Neuronal stem cell (in vitro differentiated cells): ENCODE results near the gene FAH. TPM values are rescaled to one million over a fixed set of nuclear protein-coding genes. Genes with fewer than 3 reads are reported as not detected.
A peak's percentile ranks its signal among the peaks of the same experiment; 100 is the strongest.

ENCODE experiments used
- DNase-seq: peaks from one replicate; pipeline ENCODE4 v3.0.0-alpha.2; 2013; ENCODE audit warnings: low spot score
- H2AFZ ChIP-seq: one replicate; pipeline ENCODE4 v1.6.1; 2013; ENCODE audit warnings: mild to moderate bottlenecking, low read length, inconsistent platforms
- H2AK5ac ChIP-seq: 2 replicates; pipeline ENCODE4 v1.6.1; 2013; ENCODE audit warnings: low read depth, mild to moderate bottlenecking, inconsistent platforms, low read length, moderate library complexity, mixed read lengths
- H2BK120ac ChIP-seq: 2 replicates; pipeline ENCODE4 v1.6.1; 2013; ENCODE audit warnings: low read depth, mild to moderate bottlenecking, inconsistent platforms, low read length, moderate library complexity, mixed read lengths
- H2BK12ac ChIP-seq: one replicate; pipeline ENCODE4 v1.6.1; 2013; ENCODE audit warnings: low read length, inconsistent platforms
- H2BK15ac ChIP-seq: 2 replicates; pipeline ENCODE4 v1.6.1; 2013; ENCODE audit warnings: mild to moderate bottlenecking, low read length, inconsistent platforms, mixed read lengths
- H2BK5ac ChIP-seq: one replicate; pipeline ENCODE4 v1.6.1; 2013; ENCODE audit warnings: inconsistent platforms, mild to moderate bottlenecking, low read length, moderate library complexity
- H3K14ac ChIP-seq: one replicate; pipeline ENCODE4 v1.6.1; 2013; ENCODE audit warnings: low read length, inconsistent platforms
- H3K18ac ChIP-seq: 2 replicates; pipeline ENCODE4 v1.6.1; 2013; ENCODE audit warnings: low read length, inconsistent platforms
- H3K23ac ChIP-seq: 2 replicates; pipeline ENCODE4 v1.6.1; 2013; ENCODE audit warnings: low read depth, mild to moderate bottlenecking, mixed read lengths, low read length, inconsistent platforms; ENCODE audit not compliant: poor library complexity
- H3K27ac ChIP-seq: replicated peaks from 3 replicates; pipeline ENCODE4 v1.5.1; 2013; ENCODE audit warnings: low read length, inconsistent platforms
- H3K27me3 ChIP-seq, 3 experiments: 2 replicates each; pipeline ENCODE4 v1.6.1; 2013; ENCODE audit warnings: low read length in 3 of 3, mild to moderate bottlenecking in 2 of 3, inconsistent platforms in 1 of 3, low read depth in 1 of 3, mixed read lengths in 1 of 3, moderate library complexity in 1 of 3; ENCODE audit not compliant: control insufficient read depth in 3 of 3, insufficient read depth in 3 of 3
- H3K36me3 ChIP-seq, 2 donors: replicated peaks in 1 of 2; 2 replicates each; pipeline ENCODE4 v1.6.1; 2013; ENCODE audit warnings: low read length in 2 of 2; ENCODE audit not compliant: control insufficient read depth in 2 of 2, insufficient read depth in 2 of 2
- H3K4ac ChIP-seq: 2 replicates; pipeline ENCODE4 v1.6.1; 2013; ENCODE audit warnings: inconsistent platforms, mild to moderate bottlenecking, low read length, moderate library complexity
- H3K4me1 ChIP-seq, 2 donors: 1 replicate in 1 of 2; 2 replicates in 1 of 2; pipeline ENCODE4 v1.6.1; 2013; ENCODE audit warnings: low read length in 2 of 2, low read depth in 1 of 2; ENCODE audit not compliant: control insufficient read depth in 2 of 2, insufficient read depth in 1 of 2
- H3K4me2 ChIP-seq: one replicate; pipeline ENCODE4 v1.6.1; 2013; ENCODE audit warnings: mild to moderate bottlenecking, low read length, inconsistent platforms; ENCODE audit not compliant: insufficient read depth, poor library complexity, severe bottlenecking
- H3K4me3 ChIP-seq, 2 donors: 2 replicates each; pipeline ENCODE4 v1.5.1; 2013; ENCODE audit warnings: low read length in 2 of 2, mild to moderate bottlenecking in 2 of 2, inconsistent platforms in 1 of 2, moderate library complexity in 1 of 2
- H3K79me1 ChIP-seq: one replicate; pipeline ENCODE4 v1.6.1; 2013; ENCODE audit warnings: low read depth, mild to moderate bottlenecking, inconsistent platforms, low read length, moderate library complexity
- H3K9ac ChIP-seq: one replicate; pipeline ENCODE4 v1.6.1; 2013; ENCODE audit warnings: mild to moderate bottlenecking, low read depth, low read length, inconsistent platforms; ENCODE audit not compliant: poor library complexity
- H3K9me3 ChIP-seq, 2 donors: replicated peaks in 1 of 2; 2 replicates each; pipeline versions ENCODE3 to v1.6.1; 2013; ENCODE audit warnings: low read length in 2 of 2, mild to moderate bottlenecking in 2 of 2, inconsistent platforms in 1 of 2, low read depth in 1 of 2, mixed read lengths in 1 of 2, moderate library complexity in 1 of 2; ENCODE audit not compliant: control insufficient read depth in 2 of 2, insufficient read depth in 1 of 2
- H4K8ac ChIP-seq: one replicate; pipeline ENCODE4 v1.6.1; 2013; ENCODE audit warnings: low read depth, mild to moderate bottlenecking, inconsistent platforms, low read length, moderate library complexity
- H4K91ac ChIP-seq: one replicate; pipeline ENCODE4 v1.6.1; 2013; ENCODE audit warnings: low read length, low read depth, mild to moderate bottlenecking, inconsistent platforms; ENCODE audit not compliant: poor library complexity
- WGBS, 2 donors: extraction: QIAGEN DNeasy Blood & Tissue Kit; methylation state at CpG; one replicate each; pipeline ENCODE4 v1.1.7; 2013; ENCODE audit warnings: missing lambda C conversion rate in 2 of 2, mixed read lengths in 1 of 2; ENCODE audit not compliant: insufficient read length in 2 of 2, insufficient replicate concordance in 1 of 2; ENCODE audit errors: extremely low coverage in 2 of 2; 5-methylcytosine and 5-hydroxymethylcytosine counted together
- polyA plus RNA-seq, 2 experiments: library from polyadenylated mRNA; stranded (reverse); fragments of 200-250 nt; gene quantifications; one replicate each; pipeline ENCODE4 v1.2.3, GENCODE V29; 2013

FAH gene
- 8.8 TPM for polyA plus RNA-seq (2013, experiment 1 of 2)
- polyA plus RNA-seq (2013, experiment 2 of 2): 7.9 TPM

DNA sequence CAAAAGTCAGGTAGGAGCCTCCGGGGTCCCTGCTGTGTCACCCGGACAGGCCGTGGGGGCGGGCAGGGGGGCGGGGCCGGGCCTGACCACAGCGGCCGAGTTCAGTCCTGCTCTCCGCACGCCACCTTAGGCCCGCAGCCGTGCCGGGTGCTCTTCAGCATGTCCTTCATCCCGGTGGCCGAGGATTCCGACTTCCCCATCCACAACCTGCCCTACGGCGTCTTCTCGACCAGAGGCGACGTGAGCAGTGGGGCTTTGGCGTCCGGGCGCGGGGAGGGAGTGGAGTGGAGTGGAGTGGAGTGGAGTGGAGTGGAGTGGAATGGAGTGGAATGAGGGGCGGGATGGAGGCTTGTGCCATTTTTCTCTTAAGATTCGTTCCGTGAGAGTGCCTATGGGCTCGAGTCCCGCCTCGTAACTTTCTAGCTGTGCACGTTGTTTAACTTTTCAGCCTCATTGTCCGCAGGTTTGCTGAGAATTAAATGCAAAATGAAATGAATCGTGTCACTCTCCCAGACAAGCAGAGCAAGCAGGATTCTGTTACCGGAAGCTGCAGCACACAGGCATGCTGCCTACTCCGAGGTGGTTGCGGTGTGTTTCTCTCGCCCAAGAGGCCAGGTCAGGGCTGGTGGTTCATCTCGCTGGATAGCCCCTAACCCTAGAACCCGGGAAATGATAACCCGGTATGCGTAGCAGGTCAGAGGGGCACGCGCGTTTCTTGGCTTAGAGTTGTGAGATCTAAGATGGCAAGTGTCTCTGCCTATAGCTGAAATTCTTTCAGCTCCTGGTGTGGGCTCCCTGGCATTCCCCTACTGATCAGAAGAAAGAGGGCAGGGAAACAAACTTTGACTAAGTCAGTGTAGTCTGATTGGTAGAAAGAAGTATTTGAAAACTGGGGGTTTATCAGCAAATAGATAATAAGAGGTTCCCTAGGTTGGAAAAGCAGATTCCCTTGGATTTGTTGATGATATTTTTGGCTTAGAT, at the start of gene FAH:
Gene FAH (plus strand): TSS at position 104 of the 981 bp plus-strand sequence. CDS start 56 bp downstream, at position 160.
- H2BK5ac ChIP-seq: no peak within 1 kb of the TSS
- no peak within 1 kb of the TSS for H3K27ac ChIP-seq
- no peak within 1 kb of the TSS for H3K4ac ChIP-seq
- peak within 1 kb of the TSS; percentile 80 to 86 for H3K4me3 ChIP-seq
- peaks cover 8 to 12% of the 10 kb centered on the region in 2 donors for H3K4me1 ChIP-seq
- peaks cover 0 to 4% (median 3%) of the 10 kb centered on the region in 3 experiments for H3K27me3 ChIP-seq
- H2BK120ac ChIP-seq: no peak within 1 kb of the TSS
- no peak within 1 kb of the TSS for H3K14ac ChIP-seq
- peaks cover 0 to 2% of the 10 kb centered on the region in 2 donors for H3K9me3 ChIP-seq
- DNase-seq: no peak
- H3K79me1 ChIP-seq: no peaks in the 10 kb centered on the region
- peak within 1 kb of the TSS; percentile 88 for H3K4me2 ChIP-seq
- no peak within 1 kb of the TSS for H4K91ac ChIP-seq
- H2BK15ac ChIP-seq: no peak within 1 kb of the TSS
- H2AFZ ChIP-seq: peak within 1 kb of the TSS; percentile 94
- no CpG with 5 or more reads among the region's 45 CpGs for WGBS, 2 donors
- H2BK12ac ChIP-seq: no peak within 1 kb of the TSS
- H2AK5ac ChIP-seq: no peak within 1 kb of the TSS
- H3K36me3 ChIP-seq: peaks cover 0 to 2% of the 10 kb centered on the region in 2 donors
- peak within 1 kb of the TSS; percentile 94 for H3K9ac ChIP-seq
- H4K8ac ChIP-seq: no peak within 1 kb of the TSS
- peak within 1 kb of the TSS; percentile 92 for H3K18ac ChIP-seq
- H3K23ac ChIP-seq: peak within 1 kb of the TSS; percentile 18

DNA sequence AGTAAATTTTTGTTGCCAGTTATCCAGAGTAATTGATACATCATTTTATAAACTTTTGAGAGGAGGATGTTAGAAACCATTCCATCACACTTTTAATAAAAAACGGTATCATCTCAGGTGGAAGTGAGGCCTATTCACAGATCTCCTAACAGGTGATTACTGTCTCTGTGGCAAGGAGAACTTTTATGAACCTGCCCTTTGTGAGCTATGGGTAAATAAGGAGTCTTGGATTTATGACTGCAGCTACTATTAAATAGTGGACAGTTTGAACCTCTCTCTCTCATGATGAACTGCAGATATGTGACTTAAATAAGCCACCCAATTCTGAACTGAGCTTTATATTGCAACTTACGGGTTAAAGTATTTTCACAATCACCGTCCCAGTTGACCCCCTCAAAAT, 47.6 kb upstream of the FAH start:
- no peak overlapping the region for H2BK5ac ChIP-seq
- peaks cover 0 to 4% of the 10 kb centered on the region in 2 donors for H3K36me3 ChIP-seq
- no peak overlapping the region for H2AFZ ChIP-seq
- no peaks in the 10 kb centered on the region for H3K9me3 ChIP-seq
- H4K8ac ChIP-seq: no peak overlapping the region
- no peaks in the 10 kb centered on the region for H3K4me1 ChIP-seq
- no peak overlapping the region for H2AK5ac ChIP-seq
- no peak for DNase-seq
- H3K27me3 ChIP-seq: no peaks in the 10 kb centered on the region
- no peak overlapping the region for H2BK12ac ChIP-seq
- H3K9ac ChIP-seq: no peak overlapping the region
- H3K14ac ChIP-seq: no peak overlapping the region
- H3K18ac ChIP-seq: no peak overlapping the region
- peaks cover 5% of the 10 kb centered on the region for H3K79me1 ChIP-seq
- H3K23ac ChIP-seq: no peak overlapping the region
- no peak overlapping the region for H3K4me3 ChIP-seq
- no peak overlapping the region for H2BK15ac ChIP-seq
- no CpG with 5 or more reads among the region's 3 CpGs for WGBS, 2 donors
- H3K27ac ChIP-seq: no peak overlapping the region
- no peak overlapping the region for H2BK120ac ChIP-seq
- no peak overlapping the region for H4K91ac ChIP-seq
- H3K4me2 ChIP-seq: no peak overlapping the region
- no peak overlapping the region for H3K4ac ChIP-seq

DNA sequence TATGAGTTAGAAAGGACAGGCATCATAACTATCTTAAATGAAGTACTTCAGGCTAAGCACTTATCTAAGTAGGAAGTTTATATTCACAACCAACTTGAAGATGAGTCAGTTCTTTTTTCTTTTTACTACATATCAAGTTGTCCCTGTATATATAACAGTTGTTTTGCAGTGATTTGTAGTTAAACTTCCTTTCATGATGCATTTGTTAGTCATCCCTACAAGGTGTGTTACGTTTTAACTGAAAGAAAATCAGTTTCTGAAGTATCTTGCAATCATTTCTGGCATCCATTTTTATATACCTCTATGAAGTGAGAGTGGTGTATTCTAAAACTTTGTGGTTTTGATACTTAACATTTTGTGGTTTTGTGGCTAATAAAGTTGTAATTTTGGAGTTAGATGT, 47.2 kb upstream of the FAH start:
- H2BK15ac ChIP-seq: no peak overlapping the region
- no peak overlapping the region for H4K8ac ChIP-seq
- peaks cover 0 to 4% of the 10 kb centered on the region in 2 donors for H3K36me3 ChIP-seq
- no peaks in the 10 kb centered on the region for H3K9me3 ChIP-seq
- H3K4ac ChIP-seq: no peak overlapping the region
- H3K4me2 ChIP-seq: no peak overlapping the region
- no peak overlapping the region for H3K14ac ChIP-seq
- H2AK5ac ChIP-seq: no peak overlapping the region
- H2BK12ac ChIP-seq: no peak overlapping the region
- no peak overlapping the region for H3K4me3 ChIP-seq
- no peak overlapping the region for H2BK120ac ChIP-seq
- H3K18ac ChIP-seq: no peak overlapping the region
- no peak overlapping the region for H3K23ac ChIP-seq
- H4K91ac ChIP-seq: no peak overlapping the region
- H3K4me1 ChIP-seq: no peaks in the 10 kb centered on the region
- H2BK5ac ChIP-seq: no peak overlapping the region
- H3K9ac ChIP-seq: no peak overlapping the region
- no CpG with 5 or more reads among the region's 1 CpG for WGBS, 2 donors
- no peaks in the 10 kb centered on the region for H3K27me3 ChIP-seq
- H3K79me1 ChIP-seq: peaks cover 5% of the 10 kb centered on the region
- H2AFZ ChIP-seq: no peak overlapping the region
- no peak overlapping the region for H3K27ac ChIP-seq
- DNase-seq: no peak

DNA sequence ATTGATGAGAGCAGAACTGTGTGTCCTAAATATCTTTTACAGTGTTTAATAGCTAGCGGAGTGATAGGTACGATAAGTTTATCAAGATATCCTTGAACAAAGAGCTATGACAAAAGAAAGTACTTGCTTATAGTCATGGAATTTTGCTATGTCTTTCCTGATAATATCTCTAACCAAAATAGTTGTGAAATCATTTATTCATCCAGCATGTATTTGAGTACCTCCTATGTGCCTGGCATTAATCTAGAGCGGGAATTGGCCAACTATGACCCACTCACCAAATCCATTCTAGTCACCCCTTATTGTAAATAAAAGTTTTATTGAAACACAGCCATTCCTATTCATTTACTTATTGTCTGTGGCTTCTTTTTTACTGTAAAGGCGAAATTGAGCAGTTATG, 46.7 kb upstream of the FAH start:
- Histone ChIP-seq H3K27me3 (no peaks in the 10 kb centered on the region), H3K9me3 (no peaks in the 10 kb centered on the region), H2BK12ac (no peak overlapping the region), H3K4me2 (no peak overlapping the region), H3K14ac (no peak overlapping the region), H2AK5ac (no peak overlapping the region), H3K23ac (no peak overlapping the region), H2AFZ (no peak overlapping the region), H3K4me3 (no peak overlapping the region), H3K36me3 (peaks cover 0 to 4% of the 10 kb centered on the region in 2 donors), H2BK5ac (no peak overlapping the region), H3K9ac (no peak overlapping the region), H3K4ac (no peak overlapping the region), H2BK120ac (no peak overlapping the region), H3K18ac (no peak overlapping the region), H3K4me1 (no peaks in the 10 kb centered on the region), H4K8ac (no peak overlapping the region), H2BK15ac (no peak overlapping the region), H3K79me1 (peaks cover 5% of the 10 kb centered on the region), H3K27ac (no peak overlapping the region), H4K91ac (no peak overlapping the region)
- no peak for DNase-seq
- no CpG with 5 or more reads among the region's 4 CpGs for WGBS, 2 donors
